ENCODE results near the gene ADAMTS18.

The ADAMTS18 gene

GRCh38 chr16:77435272-77435820 lies 512 bp upstream of the ADAMTS18 start:
- DNase-seq = no peak

DNA sequence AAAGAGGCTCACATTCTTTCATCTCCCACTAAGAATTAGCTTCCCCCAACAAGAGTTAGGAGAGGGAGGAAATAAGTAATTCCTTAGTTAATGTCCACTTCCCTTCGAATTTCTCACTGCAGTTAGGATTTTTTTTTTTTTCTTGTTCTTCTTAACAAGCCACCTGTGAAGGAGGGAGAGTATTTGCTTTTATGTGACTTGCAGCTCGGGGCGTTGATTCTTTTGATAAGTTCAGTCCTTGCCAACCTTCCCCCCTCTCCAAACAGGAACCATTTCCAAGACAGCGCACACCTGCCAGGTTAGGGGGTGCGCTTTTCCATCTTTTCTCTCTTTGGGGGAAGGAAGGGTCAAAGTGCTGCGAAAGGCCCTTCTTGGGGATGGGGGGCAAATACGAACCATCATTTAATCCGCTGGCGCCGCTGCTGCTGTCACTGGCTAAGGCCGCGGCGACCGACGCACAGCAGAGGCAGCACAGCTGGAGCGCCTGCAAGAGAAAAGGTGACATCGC lies 758 bp downstream of the ADAMTS18 start:
- DNase-seq = no peak

- DNase-seq = no peak
Measured at GRCh38 chr16:77433146-77433545, 1.7 kb downstream of the ADAMTS18 start.

DNA sequence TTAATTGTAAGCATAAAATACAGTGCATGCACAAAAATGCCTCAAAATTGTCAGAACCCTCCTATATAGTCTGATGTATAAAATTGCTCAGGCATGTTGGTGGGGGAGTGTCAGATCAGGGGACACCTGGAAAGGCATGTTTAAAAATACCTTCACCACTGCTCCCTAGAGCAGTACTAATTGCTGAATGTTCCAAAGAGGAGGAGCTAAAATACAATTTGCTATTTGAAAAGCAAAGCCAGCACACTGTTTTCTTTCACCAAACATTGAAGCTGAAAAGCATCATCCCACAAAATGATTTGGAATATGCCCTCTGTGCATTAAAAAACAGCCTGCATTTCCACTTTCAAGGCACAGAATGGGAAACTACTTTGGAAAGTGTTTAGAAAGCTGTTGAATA lies 2.6 kb downstream of the ADAMTS18 start:
- no peak for DNase-seq

DNA sequence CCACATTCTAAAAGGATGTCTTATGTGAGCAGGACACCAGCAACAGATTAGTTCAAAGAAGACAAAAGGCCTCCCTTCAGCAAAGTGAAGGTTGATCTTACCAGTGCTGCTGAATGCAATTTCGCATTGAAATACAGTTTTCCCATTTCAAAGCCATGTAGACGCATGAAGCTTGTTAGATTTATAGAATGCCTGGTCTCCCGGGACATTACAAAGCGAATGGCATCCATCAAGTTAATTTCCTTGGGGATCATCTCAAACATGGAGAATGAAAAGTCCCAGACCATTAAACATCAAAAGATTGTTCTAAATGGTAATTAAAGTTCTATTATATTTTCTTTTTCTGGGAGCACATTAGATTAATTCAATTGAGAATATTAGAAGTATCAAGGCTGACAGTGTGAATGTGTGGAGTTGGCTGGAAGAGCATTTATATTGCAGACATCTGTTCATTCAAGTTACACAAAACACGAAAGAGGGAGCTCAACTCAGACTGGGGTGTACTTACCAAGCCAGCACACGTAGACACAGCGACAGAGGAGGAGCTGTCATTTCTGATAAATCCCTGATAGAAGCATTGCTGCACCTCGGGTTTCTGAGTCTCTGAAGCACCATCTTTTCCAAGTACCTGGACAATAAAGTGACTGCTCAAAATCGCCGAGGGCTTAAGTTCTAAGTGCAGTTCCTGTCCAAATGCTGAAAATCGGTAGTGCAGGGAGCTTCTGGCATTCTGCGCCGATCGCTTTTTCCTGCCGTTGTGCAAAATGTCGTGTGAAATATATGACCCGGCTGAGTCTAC lies 3.8 kb downstream of the ADAMTS18 start:
- no peak for DNase-seq

GRCh38 chr16:77430360-77430759 lies 4.5 kb downstream of the ADAMTS18 start:
- no peak for DNase-seq

DNA sequence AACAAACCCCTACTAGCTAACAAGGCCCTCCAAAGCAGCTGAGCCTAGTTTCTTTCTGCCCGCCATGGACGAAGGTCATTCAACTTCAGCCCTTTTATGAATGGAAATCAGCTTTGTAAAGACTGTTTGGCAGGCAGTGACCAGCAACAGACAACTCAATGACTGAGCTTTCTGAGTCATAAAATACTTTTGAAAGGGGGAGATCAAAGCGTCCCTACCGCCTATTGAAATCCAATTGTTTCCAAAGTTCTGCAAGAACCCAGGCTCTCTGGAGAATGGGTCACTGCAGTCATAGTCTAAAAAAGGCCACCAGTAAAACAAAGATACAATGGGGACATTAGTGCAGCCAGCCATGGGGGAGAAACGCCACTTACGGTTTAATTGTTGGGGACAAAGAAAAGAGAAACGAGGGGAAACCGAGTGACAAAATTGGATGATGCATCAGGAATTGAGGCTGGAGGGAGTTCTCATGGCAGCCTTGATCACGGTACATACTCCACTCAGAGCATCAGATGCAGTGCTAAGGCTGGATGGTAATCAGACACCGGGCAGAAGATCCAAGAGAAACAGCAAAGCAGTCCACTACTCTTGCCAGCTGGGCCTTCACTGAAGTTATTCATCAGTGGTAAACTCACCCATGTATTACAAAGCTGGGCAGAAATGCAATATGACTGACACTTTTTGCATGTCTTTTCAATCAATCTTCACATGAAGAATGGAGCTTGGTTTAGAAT lies 9.8 kb downstream of the ADAMTS18 start:
- DNase-seq = no peak

GRCh38 chr16:77422196-77422784 lies 12.5 kb downstream of the ADAMTS18 start:
- DNase-seq = no peak

DNA sequence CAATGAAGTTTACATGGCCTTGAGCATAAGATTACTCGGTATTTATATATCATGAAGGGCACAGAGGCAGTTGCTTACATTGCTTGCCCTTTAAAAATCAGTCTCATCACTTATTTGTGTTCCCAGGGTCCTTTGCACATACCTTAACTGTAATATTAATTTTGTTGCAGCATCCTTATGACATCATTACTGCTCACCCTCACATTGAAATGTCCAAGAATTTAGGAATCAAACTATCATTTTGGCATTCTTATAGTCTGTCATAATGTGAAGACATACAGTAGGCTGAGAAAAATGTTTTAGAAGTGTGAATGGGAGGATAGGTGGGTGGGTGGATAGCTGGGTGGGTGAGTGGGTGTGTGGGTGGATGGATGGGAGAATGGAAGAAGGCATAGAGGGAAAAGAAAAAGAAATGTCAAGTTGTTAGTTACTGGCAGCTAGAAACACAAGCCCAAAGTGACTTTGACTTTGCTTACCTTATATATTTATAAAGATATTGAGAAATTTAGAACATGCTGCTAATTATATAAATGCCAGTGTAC lies 17.8 kb downstream of the ADAMTS18 start:
- no peak for DNase-seq

- no peak for DNase-seq
Measured at GRCh38 chr16:77414752-77415231, 20.0 kb downstream of the ADAMTS18 start.

DNA sequence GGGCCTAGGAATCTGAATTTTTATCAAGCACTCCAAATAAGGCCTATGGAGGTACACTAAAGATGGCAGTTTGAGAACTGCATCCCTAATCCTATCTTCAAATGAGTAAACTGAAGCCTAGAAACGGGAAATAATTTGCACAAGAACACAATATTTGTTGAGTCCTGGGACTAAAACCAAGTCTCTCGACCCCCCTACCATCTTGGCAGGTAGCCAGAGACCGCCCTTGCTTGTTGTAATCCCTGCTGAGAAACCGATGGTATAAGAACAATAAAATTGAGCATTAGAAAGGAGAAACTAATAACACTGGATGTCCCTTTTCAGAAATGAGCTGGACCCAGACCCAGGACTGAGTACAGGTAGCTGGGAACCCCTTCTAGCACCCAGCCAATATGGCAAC lies 24.4 kb downstream of the ADAMTS18 start:
- DNase-seq = no peak

DNA sequence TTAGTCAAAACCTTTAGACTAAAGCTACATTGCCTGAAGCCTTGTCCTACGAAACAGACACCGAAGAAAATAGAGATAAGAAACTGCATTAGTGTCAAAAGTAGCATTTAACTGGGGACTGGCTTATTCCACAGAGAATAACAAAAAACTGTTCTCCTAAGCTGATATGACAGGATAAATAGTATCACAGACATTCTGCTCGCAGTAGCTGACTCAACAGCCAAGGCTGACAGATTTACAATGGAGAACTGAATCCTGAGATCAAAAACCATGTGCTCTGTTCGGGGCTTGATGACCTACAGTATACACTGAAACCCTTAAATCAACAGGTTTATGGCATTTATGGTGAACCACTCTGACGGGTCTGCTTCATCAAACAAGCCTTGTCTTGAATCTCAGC lies 25.5 kb downstream of the ADAMTS18 start:
- DNase-seq = no peak

DNA sequence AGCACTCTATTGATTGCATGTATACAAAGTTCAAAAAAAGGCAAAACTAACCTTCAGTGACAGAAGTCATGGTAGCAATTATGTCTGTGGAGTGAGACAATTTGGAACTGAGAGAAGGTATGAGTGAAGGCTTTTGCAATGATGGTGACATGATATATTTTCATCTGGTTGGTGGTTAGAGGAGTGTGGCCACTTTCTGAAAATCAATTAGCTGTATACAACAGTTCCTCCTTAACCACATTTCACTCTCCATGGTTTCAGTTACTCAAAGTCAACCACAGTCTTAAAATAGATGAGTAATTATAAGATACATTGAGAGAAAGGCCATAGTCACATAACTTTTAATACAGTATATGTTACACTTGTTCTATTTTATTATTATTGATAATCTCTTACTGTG lies 26.2 kb downstream of the ADAMTS18 start:
- DNase-seq = peak; percentile 57

DNA sequence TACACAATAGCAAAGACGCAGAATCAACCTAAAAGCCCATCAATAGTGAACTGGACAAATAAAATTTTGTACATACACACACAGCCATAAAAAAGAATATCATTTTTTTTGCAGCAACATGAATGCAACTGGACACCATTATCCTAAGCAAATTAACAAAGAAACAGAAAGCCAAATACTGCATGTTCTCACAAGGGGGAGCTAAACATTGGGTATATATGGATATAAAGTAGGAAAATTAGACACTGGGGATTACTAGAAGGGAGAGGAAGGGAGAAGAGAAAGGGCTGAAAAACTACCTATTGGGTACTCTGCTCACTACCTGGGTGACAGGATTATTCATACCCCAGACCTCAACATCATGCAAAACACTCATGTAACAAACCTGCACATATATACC lies 28.2 kb downstream of the ADAMTS18 start:
- DNase-seq = no peak

DNA sequence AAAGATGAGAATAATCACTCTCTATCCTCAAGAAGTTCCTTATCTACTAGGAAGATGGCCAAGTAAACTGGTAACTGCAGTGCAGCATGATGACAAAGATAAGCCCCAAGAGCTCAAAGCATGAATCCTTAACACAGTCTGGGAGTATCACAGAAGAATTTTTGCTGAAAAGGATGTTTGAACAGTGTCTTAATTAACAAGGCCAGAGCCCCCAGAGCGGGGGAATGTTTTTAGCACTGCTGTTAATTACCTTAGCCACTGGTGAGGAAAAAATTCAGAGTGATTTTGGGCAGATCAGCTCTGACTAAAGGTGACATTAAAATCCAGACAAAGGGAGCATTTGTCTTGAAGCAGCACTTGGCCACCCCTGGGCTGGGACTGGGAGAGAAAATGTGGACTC lies 30.1 kb downstream of the ADAMTS18 start:
- DNase-seq = no peak

DNA sequence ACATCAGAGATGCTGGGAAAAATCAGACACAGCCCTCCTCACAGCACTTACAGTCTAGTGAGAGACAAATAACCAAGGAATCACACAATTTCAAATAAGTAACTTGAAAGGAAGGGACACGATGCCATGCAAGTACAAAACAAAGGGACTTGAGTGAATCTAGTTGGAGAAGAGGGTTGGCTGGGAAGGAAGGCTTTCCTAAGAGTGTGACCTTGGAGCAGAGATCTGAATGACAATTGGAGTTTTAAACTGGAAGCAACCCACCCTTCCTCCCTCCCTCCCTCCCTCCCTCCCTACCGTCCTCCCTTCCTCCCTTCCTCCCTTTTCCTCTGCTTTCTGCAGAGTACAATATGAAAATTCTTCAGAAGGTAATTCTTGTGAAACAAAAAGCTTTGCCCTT lies 31.1 kb downstream of the ADAMTS18 start:
- DNase-seq = no peak

DNA sequence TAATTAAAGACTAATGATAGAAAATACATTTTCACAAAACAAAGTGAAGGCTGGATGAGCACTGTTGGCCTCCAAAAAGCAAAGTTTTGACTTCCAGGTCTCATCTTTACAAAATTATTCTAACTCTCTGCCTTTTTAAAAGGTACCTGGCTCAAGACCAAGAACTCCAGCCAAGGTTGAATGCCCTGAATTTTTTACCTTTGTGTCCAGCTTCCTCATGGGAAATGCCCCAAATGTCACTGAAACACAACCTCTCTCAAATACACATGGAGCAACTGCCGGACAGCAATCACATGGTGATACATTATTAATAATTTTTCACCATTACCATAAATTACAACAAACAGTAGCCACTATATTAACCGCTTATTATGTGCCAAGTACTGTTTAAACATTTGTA lies 32.2 kb downstream of the ADAMTS18 start:
- no peak for DNase-seq

GRCh38 chr16:77402118-77402517 lies 32.7 kb downstream of the ADAMTS18 start:
- no peak for DNase-seq

GRCh38 chr16:77399546-77399945 lies 35.3 kb downstream of the ADAMTS18 start:
- DNase-seq = no peak

DNA sequence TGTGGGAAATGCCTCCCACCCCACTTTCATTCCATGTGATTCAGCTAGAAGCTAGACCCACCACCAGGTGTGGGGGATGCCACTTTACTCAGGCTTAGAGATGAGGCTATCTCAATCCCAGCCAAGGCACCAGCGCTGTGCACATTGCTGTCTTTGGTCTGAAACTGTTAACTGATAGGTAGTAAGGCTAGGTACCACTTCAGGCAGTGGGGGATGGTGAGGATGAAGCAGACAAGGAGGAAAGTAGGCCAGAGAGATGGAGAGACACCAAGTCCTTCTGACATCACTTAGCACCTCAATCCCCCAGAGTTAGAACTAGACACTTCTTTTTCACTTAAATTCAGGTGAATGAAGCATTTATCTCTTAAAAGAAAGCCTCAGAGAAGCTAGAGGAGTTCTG lies 35.8 kb downstream of the ADAMTS18 start:
- no peak for DNase-seq

DNA sequence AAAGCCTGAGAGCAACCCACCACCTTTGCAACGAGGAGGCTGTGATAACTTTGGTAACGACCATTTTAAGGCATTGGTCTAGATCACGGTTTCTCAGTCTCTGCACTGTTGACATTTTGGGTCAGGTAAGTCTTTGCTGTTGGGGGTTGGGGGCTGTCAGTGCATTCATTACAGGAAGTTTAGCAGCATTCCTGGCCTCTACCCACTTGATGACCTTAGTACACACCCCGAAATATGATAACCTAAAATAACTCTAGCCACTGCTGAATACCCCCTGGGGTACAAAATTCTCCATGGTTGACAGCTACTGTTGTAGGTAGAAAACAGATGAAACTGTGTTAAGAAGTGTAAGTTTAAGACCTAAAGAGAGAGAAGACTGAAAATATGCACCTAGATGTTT lies 36.3 kb downstream of the ADAMTS18 start:
- no peak for DNase-seq

GRCh38 chr16:77396461-77396860 lies 38.4 kb downstream of the ADAMTS18 start:
- DNase-seq = no peak

- no peak for DNase-seq
Measured at GRCh38 chr16:77394699-77395098, 40.1 kb downstream of the ADAMTS18 start.
